ENCODE measurements around the gene ZXDC. TPM values are rescaled to one million over a fixed set of nuclear protein-coding genes. Genes with fewer than 3 reads are reported as not detected.

Gene ZXDC
- total RNA-seq, 4 donors from 2014 or later = 54.0 to 77.4 (median 68.0) TPM

DNA sequence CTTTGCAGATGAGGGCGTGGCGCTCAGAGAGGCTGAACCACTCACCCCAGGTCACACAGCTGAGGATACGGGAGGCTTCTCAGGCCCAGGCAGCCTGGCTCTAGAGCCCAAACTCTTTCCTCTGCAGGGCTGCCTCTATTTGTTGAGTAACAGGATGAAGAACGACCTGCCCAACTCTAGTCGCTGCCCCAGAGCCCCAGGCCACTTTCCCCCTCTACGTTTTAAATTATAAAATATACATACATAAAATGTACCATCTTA lies 19.2 kb upstream of the ZXDC start:
- WGBS, 2 donors = 92 to 94% methylated on average over 6 of the region's 6 CpGs
- no peak overlapping the region for H3K27ac ChIP-seq
- H3K4me3 ChIP-seq = no peak overlapping the region
- DNase-seq (ENCODE audit: low spot score in 2 of 2) = no peak
- TF ChIP-seq EP300 (IDR thresholded peaks at IDR 0.05) (no peak), CTCF (IDR thresholded peaks at IDR 0.05) (no peak), POLR2A (IDR thresholded peaks at IDR 0.05) (no peak)
- peaks cover 0 to 6% (median 0%) of the 10 kb centered on the region in 4 donors for H3K4me1 ChIP-seq
- no peaks in the 10 kb centered on the region for H3K9me3 ChIP-seq
- no peaks in the 10 kb centered on the region for H3K27me3 ChIP-seq
- H3K36me3 ChIP-seq = no peaks in the 10 kb centered on the region

- WGBS, 2 donors = 41 to 43% methylated on average over 11 to 12 of the region's 12 CpGs
- TF ChIP-seq EP300 (IDR thresholded peaks at IDR 0.05) (no peak), POLR2A (IDR thresholded peaks at IDR 0.05) (no peak), CTCF (IDR thresholded peaks at IDR 0.05) (no peak)
- H3K36me3 ChIP-seq = no peaks in the 10 kb centered on the region
- no peaks in the 10 kb centered on the region for H3K9me3 ChIP-seq
- no peak overlapping the region for H3K27ac ChIP-seq
- H3K4me1 ChIP-seq = peaks cover 0 to 6% (median 0%) of the 10 kb centered on the region in 4 donors
- no peak for DNase-seq (ENCODE audit: low spot score in 2 of 2)
- H3K4me3 ChIP-seq = no peak overlapping the region
- H3K27me3 ChIP-seq = no peaks in the 10 kb centered on the region
These were observed 18.7 kb upstream of the ZXDC start for GRCh38 chr3:126494204-126494969.

DNA sequence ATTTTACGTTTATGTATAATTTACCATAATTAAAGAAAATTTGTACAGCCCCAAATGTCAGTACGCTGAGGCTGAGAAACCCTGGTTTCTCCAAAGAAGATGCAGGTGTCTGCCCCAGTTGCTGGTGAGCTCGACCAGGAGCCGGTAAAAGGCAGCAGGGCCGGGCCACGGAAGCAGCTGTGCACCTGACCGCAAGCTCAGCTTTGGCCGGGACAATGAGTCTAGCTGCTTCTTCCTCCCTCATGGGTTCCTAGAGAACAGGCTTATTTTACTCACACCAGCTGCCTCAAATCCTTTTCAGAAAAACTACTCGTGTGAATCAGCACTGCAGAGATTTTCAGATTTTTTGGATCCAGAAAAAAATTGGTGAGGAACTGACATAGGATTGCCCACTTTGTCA lies 18.0 kb upstream of the ZXDC start:
- no peak overlapping the region for H3K27ac ChIP-seq
- peaks cover 0 to 6% (median 0%) of the 10 kb centered on the region in 4 donors for H3K4me1 ChIP-seq
- DNase-seq (ENCODE audit: low spot score in 2 of 2) = no peak
- no peaks in the 10 kb centered on the region for H3K27me3 ChIP-seq
- TF ChIP-seq POLR2A (IDR thresholded peaks at IDR 0.05) (no peak), CTCF (IDR thresholded peaks at IDR 0.05) (no peak), EP300 (IDR thresholded peaks at IDR 0.05) (no peak)
- WGBS, 2 donors = 50 to 70% methylated on average over 9 of the region's 9 CpGs
- H3K9me3 ChIP-seq = no peaks in the 10 kb centered on the region
- H3K36me3 ChIP-seq = no peaks in the 10 kb centered on the region
- H3K4me3 ChIP-seq = no peak overlapping the region

DNA sequence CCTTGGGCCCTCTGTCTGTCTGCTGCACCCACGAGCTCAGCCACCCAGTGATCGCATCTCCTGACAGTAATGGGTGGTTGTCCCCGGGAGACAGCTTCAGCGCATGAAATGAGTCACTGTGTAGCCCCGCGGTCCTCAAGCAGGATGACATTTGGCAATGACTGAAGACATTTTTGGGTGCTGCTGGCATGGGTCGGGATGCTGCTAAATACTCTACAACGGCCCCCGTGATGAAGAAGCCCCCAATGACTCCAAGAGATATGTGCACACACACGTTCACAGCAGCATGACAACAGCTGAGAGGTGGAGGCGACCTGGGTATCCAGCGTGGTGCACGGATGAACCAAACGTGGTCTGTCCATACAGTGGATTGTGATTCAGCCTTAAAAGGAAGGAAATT lies 17.4 kb upstream of the ZXDC start:
- Histone ChIP-seq H3K27ac (no peak overlapping the region), H3K36me3 (no peaks in the 10 kb centered on the region), H3K4me3 (no peak overlapping the region), H3K27me3 (no peaks in the 10 kb centered on the region), H3K9me3 (no peaks in the 10 kb centered on the region), H3K4me1 (peaks cover 0 to 6% (median 0%) of the 10 kb centered on the region in 4 donors)
- WGBS, 2 donors = 77 to 81% methylated on average over 11 to 14 of the region's 14 CpGs
- TF ChIP-seq CTCF (IDR thresholded peaks at IDR 0.05) = no peak
- no peak for TF ChIP-seq POLR2A (IDR thresholded peaks at IDR 0.05)
- no peak for TF ChIP-seq EP300 (IDR thresholded peaks at IDR 0.05)
- no peak for DNase-seq (ENCODE audit: low spot score in 2 of 2)

- Histone ChIP-seq H3K4me3 (no peak overlapping the region), H3K27me3 (no peaks in the 10 kb centered on the region), H3K36me3 (no peaks in the 10 kb centered on the region), H3K27ac (no peak overlapping the region), H3K4me1 (peaks cover 0 to 6% (median 0%) of the 10 kb centered on the region in 4 donors), H3K9me3 (no peaks in the 10 kb centered on the region)
- TF ChIP-seq POLR2A (IDR thresholded peaks at IDR 0.05) (no peak), CTCF (IDR thresholded peaks at IDR 0.05) (no peak), EP300 (IDR thresholded peaks at IDR 0.05) (no peak)
- WGBS, 2 donors = 87 to 88% methylated on average over 20 to 21 of the region's 21 CpGs
- no peak for DNase-seq (ENCODE audit: low spot score in 2 of 2)
These were observed 15.7 kb upstream of the ZXDC start for GRCh38 chr3:126491221-126492013.

Measured in tibial nerve (tissue), 4 donors.